SH-SY5Y (cell line): ENCODE results near the gene RAPGEF2.

ENCODE experiments used
- GATA2 ChIP-seq: IDR thresholded peaks from 2 replicates; pipeline ENCODE4 v1.6.1; 2011; ENCODE audit warnings: mild to moderate bottlenecking, low read depth, low read length
- GATA3 ChIP-seq: IDR thresholded peaks from 2 replicates; pipeline ENCODE4 v1.6.1; 2011; ENCODE audit warnings: low read depth, mild to moderate bottlenecking, low read length, moderate library complexity

DNA sequence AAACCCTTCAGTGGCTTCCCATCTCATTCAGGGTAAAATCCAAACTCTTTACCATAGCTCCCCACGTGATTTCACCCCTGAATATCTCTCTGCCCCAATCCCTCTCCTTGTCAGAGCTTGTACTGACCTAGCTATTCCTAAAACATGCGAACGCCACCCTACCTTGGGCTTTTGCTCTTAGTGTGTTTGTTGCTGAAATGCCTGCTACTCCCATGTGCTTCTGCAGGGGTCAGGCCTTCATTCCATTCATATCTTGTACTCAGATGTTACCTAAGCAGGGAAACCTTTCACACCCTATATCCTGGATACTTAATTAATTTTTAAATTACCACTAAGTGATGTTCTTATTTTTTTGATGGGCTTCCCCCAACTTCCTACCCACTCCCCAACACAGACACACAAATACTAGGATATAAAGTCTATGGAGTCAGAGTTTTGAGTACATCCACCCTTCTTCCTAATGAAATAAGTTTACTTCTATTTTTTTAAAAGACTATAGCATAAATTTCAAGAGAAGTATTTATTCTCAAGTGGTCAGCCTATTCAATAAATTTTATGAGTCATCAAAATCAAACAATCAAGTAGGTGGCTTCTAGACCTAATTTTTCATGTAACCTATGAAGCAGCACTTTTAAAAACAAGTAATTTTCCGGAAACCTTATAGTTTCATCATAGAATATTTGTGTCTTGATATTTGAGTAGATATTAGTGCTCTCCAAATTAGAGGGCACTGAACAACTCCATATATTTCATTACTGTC lies 189.4 kb downstream of the RAPGEF2 start:
- no peak for TF ChIP-seq GATA2
- TF ChIP-seq GATA3, result no peak
